OCI-LY1 (cell line): Measurements from ENCODE around the gene BCL2L13.

Experiments used
- H2AFZ ChIP-seq: fragments of 200-600 bp; sonication (generic), shearing (Covaris generic); 2 replicates; pipeline ENCODE4 v1.6.0; 2014; ENCODE audit warnings: antibody characterized with exemption, mild to moderate bottlenecking, low read length
- H3F3A ChIP-seq: fragments of 200-600 bp; sonication (generic), shearing (Covaris generic); 2 replicates; pipeline ENCODE4 v1.6.0; 2014; ENCODE audit warnings: mild to moderate bottlenecking, antibody characterized with exemption, low read length, moderate library complexity; ENCODE audit not compliant: insufficient read depth
- H3K27ac ChIP-seq: fragments of 200-600 bp; sonication (generic); 2 replicates; pipeline ENCODE4 v1.5.1; 2014; ENCODE audit warnings: low read length, mixed run types, mild to moderate bottlenecking, low read depth; ENCODE audit not compliant: poor library complexity, severe bottlenecking
- H3K27me3 ChIP-seq: fragments of 200-600 bp; sonication (generic); 2 replicates; pipeline ENCODE4 v1.6.0; 2014; ENCODE audit warnings: antibody characterized with exemption, mild to moderate bottlenecking, low read length, moderate library complexity; ENCODE audit not compliant: insufficient read depth
- H3K36me3 ChIP-seq: fragments of 200-600 bp; sonication (generic); 2 replicates; pipeline ENCODE4 v1.6.1; 2014; ENCODE audit warnings: mild to moderate bottlenecking, antibody characterized with exemption, low read length, moderate library complexity, mixed read lengths; ENCODE audit not compliant: insufficient read depth
- H3K4me1 ChIP-seq: fragments of 200-600 bp; sonication (generic); 2 replicates; pipeline ENCODE4 v1.5.1; 2014; ENCODE audit warnings: mild to moderate bottlenecking, low read length, moderate library complexity; ENCODE audit not compliant: insufficient read depth, severe bottlenecking
- H3K4me2 ChIP-seq: fragments of 200-600 bp; sonication (generic), shearing (Covaris generic); 2 replicates; pipeline ENCODE4 v1.6.1; 2014; ENCODE audit warnings: low read length
- H3K4me3 ChIP-seq: fragments of 200-600 bp; sonication (generic); 2 replicates; pipeline ENCODE4 v1.5.1; 2014; ENCODE audit warnings: low read length, low read depth, mild to moderate bottlenecking, mixed read lengths; ENCODE audit not compliant: poor library complexity, severe bottlenecking
- H3K79me2 ChIP-seq: fragments of 200-600 bp; shearing (Covaris generic); 2 replicates; pipeline ENCODE4 v1.6.1; 2016; ENCODE audit warnings: mixed run types, low read length, mixed read lengths; ENCODE audit not compliant: insufficient read depth
- H3K9ac ChIP-seq: fragments of 200-600 bp; sonication (generic), shearing (Covaris generic); 2 replicates; pipeline ENCODE4 v1.6.1; 2014; ENCODE audit warnings: mild to moderate bottlenecking, low read length, mixed read lengths
- H3K9me2 ChIP-seq: fragments of 200-600 bp; sonication (generic), shearing (Covaris generic); 2 replicates; pipeline ENCODE4 v1.6.1; 2014; ENCODE audit warnings: low read depth, mild to moderate bottlenecking, low read length, mixed read lengths
- H3K9me3 ChIP-seq: fragments of 200-600 bp; shearing (Covaris generic); 2 replicates; pipeline ENCODE4 v1.6.1; 2014; ENCODE audit warnings: low read length, mixed read lengths
- H4K20me1 ChIP-seq: fragments of 200-600 bp; sonication (generic), shearing (Covaris generic); 2 replicates; pipeline ENCODE4 v1.6.0; 2016; ENCODE audit warnings: mild to moderate bottlenecking, low read length; ENCODE audit not compliant: insufficient read depth
- EZH2 ChIP-seq: fragments of 200-600 bp; sonication (generic), shearing (Covaris generic); IDR thresholded peaks from 2 replicates; pipeline ENCODE4 v1.8.0; 2017; ENCODE audit warnings: borderline replicate concordance, mixed run types, mild to moderate bottlenecking, antibody characterized with exemption, low read length, moderate library complexity, mixed read lengths
- TF ChIP-seq, protein P1 (sequence below): fragments of 200-600 bp; sonication (generic), shearing (Covaris generic); IDR thresholded peaks from 2 replicates; pipeline ENCODE4 v1.5.1; 2017; ENCODE audit warnings: mild to moderate bottlenecking, antibody characterized with exemption, low read length, moderate library complexity, mixed read lengths

The BCL2L13 gene

DNA sequence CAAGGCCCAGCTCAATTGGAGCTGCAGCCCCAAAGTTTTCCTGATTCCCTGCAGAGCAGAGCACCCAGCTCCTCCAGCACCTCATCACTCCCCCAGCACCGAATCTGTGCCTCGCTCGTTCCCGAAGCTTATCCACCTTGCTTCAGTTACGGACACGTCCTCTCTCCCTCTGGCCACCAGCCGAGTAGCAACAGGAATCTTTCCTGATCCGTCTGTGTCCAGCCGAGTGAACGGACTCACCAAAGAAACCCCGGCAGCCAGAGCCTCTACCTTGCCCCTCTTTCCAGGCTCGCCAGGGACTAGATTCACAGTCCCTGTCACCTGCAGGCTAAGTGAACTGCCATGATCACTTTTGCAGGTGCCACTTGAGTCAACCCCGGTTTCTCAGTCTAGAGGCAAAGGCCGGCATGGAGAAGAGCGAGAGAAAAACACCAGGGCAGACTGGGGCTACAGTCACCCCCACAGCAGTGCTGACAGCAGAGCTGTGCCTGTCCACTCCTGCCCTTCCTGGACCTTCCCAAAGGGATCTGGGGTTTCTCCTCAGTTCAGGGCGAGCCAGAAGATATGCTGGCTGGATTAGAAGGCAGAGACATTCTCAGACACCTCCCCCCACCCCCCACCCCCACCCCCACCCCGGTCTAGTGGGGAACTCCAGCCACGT, 103.4 kb downstream of the BCL2L13 start:
- Histone ChIP-seq H3F3A (no peaks in the 10 kb centered on the region), H3K4me2 (no peak overlapping the region), H3K79me2 (no peaks in the 10 kb centered on the region), H3K27me3 (no peaks in the 10 kb centered on the region), H3K36me3 (no peaks in the 10 kb centered on the region; the same call in 1 of the 2 replicates), H3K9me2 (no peaks in the 10 kb centered on the region), H3K9me3 (no peaks in the 10 kb centered on the region), H3K4me1 (no peaks in the 10 kb centered on the region), H3K9ac (no peak overlapping the region), H4K20me1 (no peaks in the 10 kb centered on the region), H3K27ac (no peak overlapping the region), H3K4me3 (no peak overlapping the region), H2AFZ (no peak overlapping the region)
- TF ChIP-seq EZH2 = no peak
- TF ChIP-seq, protein P1, sequence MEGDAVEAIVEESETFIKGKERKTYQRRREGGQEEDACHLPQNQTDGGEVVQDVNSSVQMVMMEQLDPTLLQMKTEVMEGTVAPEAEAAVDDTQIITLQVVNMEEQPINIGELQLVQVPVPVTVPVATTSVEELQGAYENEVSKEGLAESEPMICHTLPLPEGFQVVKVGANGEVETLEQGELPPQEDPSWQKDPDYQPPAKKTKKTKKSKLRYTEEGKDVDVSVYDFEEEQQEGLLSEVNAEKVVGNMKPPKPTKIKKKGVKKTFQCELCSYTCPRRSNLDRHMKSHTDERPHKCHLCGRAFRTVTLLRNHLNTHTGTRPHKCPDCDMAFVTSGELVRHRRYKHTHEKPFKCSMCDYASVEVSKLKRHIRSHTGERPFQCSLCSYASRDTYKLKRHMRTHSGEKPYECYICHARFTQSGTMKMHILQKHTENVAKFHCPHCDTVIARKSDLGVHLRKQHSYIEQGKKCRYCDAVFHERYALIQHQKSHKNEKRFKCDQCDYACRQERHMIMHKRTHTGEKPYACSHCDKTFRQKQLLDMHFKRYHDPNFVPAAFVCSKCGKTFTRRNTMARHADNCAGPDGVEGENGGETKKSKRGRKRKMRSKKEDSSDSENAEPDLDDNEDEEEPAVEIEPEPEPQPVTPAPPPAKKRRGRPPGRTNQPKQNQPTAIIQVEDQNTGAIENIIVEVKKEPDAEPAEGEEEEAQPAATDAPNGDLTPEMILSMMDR = no peak

DNA sequence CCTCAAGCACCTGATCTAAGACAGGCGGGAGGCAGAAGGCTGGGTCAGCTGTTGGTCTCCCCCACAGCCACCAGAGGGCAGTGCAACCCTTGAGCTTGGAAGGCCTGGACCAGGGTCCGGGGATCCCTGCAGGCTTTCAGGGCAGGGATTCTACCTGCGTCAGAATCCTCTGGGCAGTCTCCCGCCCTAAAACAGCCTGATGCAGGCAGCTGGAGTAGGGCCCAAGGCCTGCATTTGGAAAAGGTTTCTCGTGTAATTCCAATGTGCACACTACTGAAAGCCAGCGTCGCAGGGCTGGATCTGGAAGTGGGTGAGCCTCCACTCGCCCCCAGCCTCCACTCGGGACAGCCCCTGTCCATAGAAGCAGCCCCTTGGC, 104.0 kb downstream of the BCL2L13 start:
- H3F3A ChIP-seq = no peaks in the 10 kb centered on the region
- H3K27me3 ChIP-seq = no peaks in the 10 kb centered on the region
- no peaks in the 10 kb centered on the region for H3K9me2 ChIP-seq
- H3K9me3 ChIP-seq = no peaks in the 10 kb centered on the region
- H4K20me1 ChIP-seq = no peaks in the 10 kb centered on the region
- H3K4me1 ChIP-seq = no peaks in the 10 kb centered on the region
- H3K79me2 ChIP-seq = no peaks in the 10 kb centered on the region
- H3K9ac ChIP-seq = no peak overlapping the region
- H2AFZ ChIP-seq = no peak overlapping the region
- TF ChIP-seq, protein P1 = peak; percentile 80
- no peak for TF ChIP-seq EZH2
- H3K36me3 ChIP-seq = no peaks in the 10 kb centered on the region; the same call in 1 of the 2 replicates
- no peak overlapping the region for H3K4me3 ChIP-seq
- H3K4me2 ChIP-seq = no peak overlapping the region
- H3K27ac ChIP-seq = no peak overlapping the region

DNA sequence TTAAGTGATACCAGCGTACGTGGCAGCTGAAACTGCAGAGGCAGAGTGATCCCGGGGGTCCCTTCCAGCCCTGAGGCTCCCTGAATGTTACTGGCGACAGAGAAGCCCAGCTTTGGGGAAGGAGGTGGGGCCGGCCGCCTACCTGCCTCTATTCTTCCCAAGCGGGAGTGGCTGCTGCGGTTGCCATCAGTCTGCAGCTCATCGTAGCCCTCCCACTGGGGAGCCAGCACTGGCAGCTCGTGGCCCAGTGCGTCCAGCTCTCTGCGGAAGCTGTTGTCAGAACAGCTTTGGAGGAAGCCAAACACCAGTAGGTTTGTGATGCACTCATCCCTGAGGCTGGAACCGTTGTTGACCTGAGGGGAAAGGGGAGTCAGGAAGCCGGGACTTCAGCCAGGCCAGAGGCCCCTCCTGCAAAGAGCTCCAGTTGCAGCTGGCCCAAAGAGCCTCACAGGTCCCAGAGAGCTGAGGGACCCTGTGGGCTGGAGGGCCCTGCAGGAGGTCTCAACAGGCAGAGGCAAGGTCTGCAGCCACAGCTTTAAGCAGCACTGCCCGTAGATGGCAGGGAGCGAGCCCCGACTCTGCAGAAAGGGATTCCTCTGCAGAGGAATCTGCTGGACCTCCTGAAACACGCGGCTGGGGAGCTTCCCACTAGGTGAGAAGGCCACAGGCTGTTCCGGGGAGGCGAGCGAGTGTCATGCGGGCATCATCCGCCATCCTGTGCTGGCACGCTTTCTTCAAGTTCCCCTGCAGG, 105.3 kb downstream of the BCL2L13 start:
- Histone ChIP-seq H4K20me1 (no peaks in the 10 kb centered on the region), H3K4me1 (no peaks in the 10 kb centered on the region), H3F3A (no peaks in the 10 kb centered on the region), H3K9me2 (no peaks in the 10 kb centered on the region), H3K27ac (no peak overlapping the region), H3K36me3 (no peaks in the 10 kb centered on the region; the same call in 1 of the 2 replicates), H2AFZ (no peak overlapping the region), H3K9ac (no peak overlapping the region), H3K27me3 (no peaks in the 10 kb centered on the region), H3K4me2 (no peak overlapping the region), H3K4me3 (no peak overlapping the region), H3K79me2 (no peaks in the 10 kb centered on the region), H3K9me3 (no peaks in the 10 kb centered on the region)
- TF ChIP-seq, protein P1 = no peak
- TF ChIP-seq EZH2 = no peak
